ENCODE results near the gene MIX23. TPM values are rescaled to one million over a fixed set of nuclear protein-coding genes. Genes with fewer than 3 reads are reported as not detected.

Gene MIX23
- total and polyA plus RNA-seq, 2 of the 4 experiments (the other 2 are of a cell fraction): 10.0 to 26.7 TPM

DNA sequence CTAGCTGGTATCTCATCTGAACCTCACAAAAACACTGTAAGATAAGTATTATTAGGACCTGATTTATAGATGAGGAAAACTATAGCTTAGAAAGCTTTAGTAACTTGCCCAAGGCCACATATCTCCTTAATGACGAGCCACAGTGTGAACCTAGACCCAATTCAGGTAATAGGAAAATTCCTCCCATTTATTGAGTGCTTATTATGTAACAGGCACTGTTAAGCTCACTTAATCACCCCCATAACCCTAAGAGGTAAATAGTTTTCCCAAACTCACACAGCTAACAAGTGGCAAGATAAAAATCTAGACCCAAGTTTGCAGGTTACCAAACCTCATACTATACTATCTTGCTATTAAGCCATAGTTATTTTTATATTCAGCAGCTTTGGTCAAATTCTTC is 24.9 kb upstream of the MIX23 start:
- H3K9me1 ChIP-seq (ENCODE audit: insufficient read depth, low read length): no peaks in the 10 kb centered on the region

More for the DNA sequence above, 24.9 kb upstream of the MIX23 start:
- no CpG with 5 or more reads among the region's 1 CpG for WGBS, 2 experiments (ENCODE audit: extremely low coverage in 2 of 2, insufficient read length in 1 of 2)
- TF ChIP-seq, protein P1, sequence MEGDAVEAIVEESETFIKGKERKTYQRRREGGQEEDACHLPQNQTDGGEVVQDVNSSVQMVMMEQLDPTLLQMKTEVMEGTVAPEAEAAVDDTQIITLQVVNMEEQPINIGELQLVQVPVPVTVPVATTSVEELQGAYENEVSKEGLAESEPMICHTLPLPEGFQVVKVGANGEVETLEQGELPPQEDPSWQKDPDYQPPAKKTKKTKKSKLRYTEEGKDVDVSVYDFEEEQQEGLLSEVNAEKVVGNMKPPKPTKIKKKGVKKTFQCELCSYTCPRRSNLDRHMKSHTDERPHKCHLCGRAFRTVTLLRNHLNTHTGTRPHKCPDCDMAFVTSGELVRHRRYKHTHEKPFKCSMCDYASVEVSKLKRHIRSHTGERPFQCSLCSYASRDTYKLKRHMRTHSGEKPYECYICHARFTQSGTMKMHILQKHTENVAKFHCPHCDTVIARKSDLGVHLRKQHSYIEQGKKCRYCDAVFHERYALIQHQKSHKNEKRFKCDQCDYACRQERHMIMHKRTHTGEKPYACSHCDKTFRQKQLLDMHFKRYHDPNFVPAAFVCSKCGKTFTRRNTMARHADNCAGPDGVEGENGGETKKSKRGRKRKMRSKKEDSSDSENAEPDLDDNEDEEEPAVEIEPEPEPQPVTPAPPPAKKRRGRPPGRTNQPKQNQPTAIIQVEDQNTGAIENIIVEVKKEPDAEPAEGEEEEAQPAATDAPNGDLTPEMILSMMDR (conservative IDR thresholded peaks at IDR 0.05; ENCODE audit: low read depth, low read length): no peak
- TF ChIP-seq SMC3 (IDR thresholded peaks at IDR 0.05; ENCODE audit: low read depth, low read length): no peak
- TF ChIP-seq, protein P2, sequence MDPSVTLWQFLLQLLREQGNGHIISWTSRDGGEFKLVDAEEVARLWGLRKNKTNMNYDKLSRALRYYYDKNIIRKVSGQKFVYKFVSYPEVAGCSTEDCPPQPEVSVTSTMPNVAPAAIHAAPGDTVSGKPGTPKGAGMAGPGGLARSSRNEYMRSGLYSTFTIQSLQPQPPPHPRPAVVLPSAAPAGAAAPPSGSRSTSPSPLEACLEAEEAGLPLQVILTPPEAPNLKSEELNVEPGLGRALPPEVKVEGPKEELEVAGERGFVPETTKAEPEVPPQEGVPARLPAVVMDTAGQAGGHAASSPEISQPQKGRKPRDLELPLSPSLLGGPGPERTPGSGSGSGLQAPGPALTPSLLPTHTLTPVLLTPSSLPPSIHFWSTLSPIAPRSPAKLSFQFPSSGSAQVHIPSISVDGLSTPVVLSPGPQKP (IDR thresholded peaks at IDR 0.05; ENCODE audit: borderline replicate concordance, low read depth, low read length): no peak
- TF ChIP-seq MXI1 (IDR thresholded peaks at IDR 0.05; ENCODE audit: borderline replicate concordance, low read depth, low read length): no peak
- TF ChIP-seq BHLHE40 (IDR thresholded peaks at IDR 0.05; ENCODE audit: low read depth, low read length): no peak
- no peak for TF ChIP-seq FOS (IDR thresholded peaks at IDR 0.05; ENCODE audit: low read depth, low read length)
- Histone ChIP-seq H3K18ac (ENCODE audit: low read depth, low read length) (no peak overlapping the region), H3K27ac (ENCODE audit: insufficient read depth, low read length) (no peak overlapping the region), H3K4me3 (ENCODE audit: insufficient read depth, low read depth, low read length) (no peak overlapping the region), H3K9me3 (ENCODE audit: control insufficient read depth, insufficient read depth, low read length) (no peaks in the 10 kb centered on the region), H4K8ac (ENCODE audit: low read depth in 2 of 2, low read length in 2 of 2) (no peak overlapping the region), H2BK20ac (ENCODE audit: low read depth, low read length) (no peak overlapping the region), H2AK5ac (ENCODE audit: low read depth, low read length) (no peak overlapping the region), H3K4ac (ENCODE audit: low read depth, low read length) (no peak overlapping the region), H2BK5ac (ENCODE audit: low read depth, low read length, poor library complexity, severe bottlenecking) (no peak overlapping the region), H4K20me1 (ENCODE audit: insufficient read depth, low read length) (no peaks in the 10 kb centered on the region), H3K23ac (ENCODE audit: low read depth, low read length) (no peak overlapping the region), H3K79me1 (ENCODE audit: low read depth in 1 of 2, low read length in 2 of 2) (peaks cover 3 to 10% of the 10 kb centered on the region in 2 experiments; a peak in 3 of 4 replicates), H2AFZ (replicated peaks; ENCODE audit: low read length, poor library complexity) (no peak overlapping the region), H3K4me1 (ENCODE audit: control insufficient read depth, insufficient read depth, low read length) (no peaks in the 10 kb centered on the region), H3K9ac (ENCODE audit: low read depth, low read length) (no peak overlapping the region), H4K91ac (ENCODE audit: insufficient read depth, low read depth, low read length) (no peak overlapping the region), H4K5ac (ENCODE audit: low read depth, low read length) (no peak overlapping the region), H2AK9ac (replicated peaks; ENCODE audit: low read depth, low read length, poor library complexity) (no peak overlapping the region), H2BK120ac (ENCODE audit: low read depth, low read length) (no peak overlapping the region), H3K36me3 (ENCODE audit: control insufficient read depth, insufficient read depth, low read length) (peaks cover 15% of the 10 kb centered on the region), H3K14ac (replicated peaks; ENCODE audit: low read depth, low read length) (no peak overlapping the region), H3K27me3 (ENCODE audit: control insufficient read depth, insufficient read depth, low read length) (no peaks in the 10 kb centered on the region), H3K56ac (ENCODE audit: extremely low read depth, insufficient read depth, low read length) (no peak overlapping the region), H3K4me2 (ENCODE audit: low read depth, low read length) (no peak overlapping the region), H2BK15ac (ENCODE audit: low read depth, low read length) (no peak overlapping the region)
- dilution Hi-C loops (cut with HindIII; ENCODE audit: low sequenced_read_pairs, unreplicated experiment) (no loop called here), intact Hi-C loops (cut with micrococcal nuclease) (no loop called here), in situ Hi-C loops (cut with MboI; ENCODE audit: low sequenced_read_pairs) (no loop called here)
- no TSS peak for BruUV-seq (replicated peaks)
- ChIA-PET CTCF (interaction anchor here (0.8 kb wide), 1 partner anchor 24 kb away, joined by 4 read pairs; the partner anchor contains the start of gene FAM162A), POLR2A (ENCODE audit: unreplicated experiment) (interaction anchor here (0.5 kb wide), 1 partner anchor 59 kb away, joined by 4 read pairs; no protein-coding TSS in a partner anchor)
- DNase-seq: no peak
- ATAC-seq (ENCODE audit: low read depth): no peak
